HEK293T (cell line): ENCODE measurements around the gene CEMIP2.

Experiments
- BHLHE40 ChIP-seq: fragments of 450-650 bp; IDR thresholded peaks from 2 replicates; pipeline ENCODE4 v1.6.1; 2016; ENCODE audit warnings: mild to moderate bottlenecking, moderate library complexity, borderline replicate concordance
- CTBP1 ChIP-seq: fragments of 450-650 bp; IDR thresholded peaks from 2 replicates; pipeline ENCODE4 v1.6.1; 2016; ENCODE audit warnings: borderline replicate concordance
- FOXA1 ChIP-seq: fragments of 450-650 bp; IDR thresholded peaks from 2 replicates; pipeline ENCODE4 v1.6.1; 2016; ENCODE audit warnings: mild to moderate bottlenecking
- FOXK2 ChIP-seq: fragments of 450-650 bp; IDR thresholded peaks from 2 replicates; pipeline ENCODE4 v1.6.1; 2016; ENCODE audit warnings: mild to moderate bottlenecking
- FOXM1 ChIP-seq: fragments of 450-650 bp; IDR thresholded peaks from 2 replicates; pipeline ENCODE4 v1.6.1; 2017; ENCODE audit warnings: mild to moderate bottlenecking, borderline replicate concordance
- NFRKB ChIP-seq: fragments of 450-650 bp; IDR thresholded peaks from 2 replicates; pipeline ENCODE4 v1.6.1; 2016; ENCODE audit warnings: mild to moderate bottlenecking, moderate library complexity
- PKNOX1 ChIP-seq: fragments of 450-650 bp; IDR thresholded peaks from 2 replicates; pipeline ENCODE4 v1.6.1; 2016
- SP1 ChIP-seq: fragments of 450-650 bp; IDR thresholded peaks from 2 replicates; pipeline ENCODE4 v1.6.1; 2017
- SUZ12 ChIP-seq: fragments of 450-650 bp; IDR thresholded peaks from 2 replicates; pipeline ENCODE4 v1.6.1; 2016; ENCODE audit warnings: mild to moderate bottlenecking
- ZNF384 ChIP-seq: fragments of 450-650 bp; IDR thresholded peaks from 2 replicates; pipeline ENCODE4 v1.6.1; 2016

DNA sequence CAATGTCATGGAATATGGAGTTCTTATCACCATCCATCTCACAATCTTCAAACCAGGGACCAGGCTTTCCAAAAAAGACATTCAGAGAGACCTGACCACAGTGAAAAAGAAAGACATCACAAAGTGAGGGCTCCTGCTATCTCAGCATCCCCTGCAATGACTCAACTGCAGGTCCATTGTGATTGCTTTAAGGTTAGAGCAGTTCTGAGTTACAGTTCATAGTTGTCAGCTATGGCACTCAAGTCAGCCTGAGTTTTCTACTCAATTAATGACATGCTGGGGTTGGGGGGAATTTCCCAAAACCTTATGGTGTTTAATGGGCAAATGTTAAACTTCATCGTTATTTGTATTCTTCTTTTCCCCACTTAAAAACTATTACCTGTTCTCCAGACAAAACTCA is 58.9 kb downstream of the CEMIP2 start:
- TF ChIP-seq FOXK2: no peak
- TF ChIP-seq BHLHE40: no peak
- TF ChIP-seq PKNOX1: no peak
- TF ChIP-seq FOXA1: no peak
- no peak for TF ChIP-seq SUZ12
- no peak for TF ChIP-seq CTBP1
- no peak for TF ChIP-seq NFRKB
- no peak for TF ChIP-seq FOXM1
- no peak for TF ChIP-seq SP1
- no peak for TF ChIP-seq ZNF384
